GM18861 (cell line): ENCODE data around the gene SLA2.
"Not testable (repeated sequence)": the region's sequence is repeated elsewhere in the genome, so short reads cannot be mapped to it uniquely, and the experiment has no call there.

Experiments
- ATAC-seq: cut with Tn5 transposase; IDR thresholded peaks from one replicate; pipeline ENCODE4 v1.9.1; 2021; ENCODE audit not compliant: unreplicated experiment

The SLA2 gene

GRCh38 chr20:36576081-36576445 is 69.9 kb downstream of the SLA2 start:
- no peak for ATAC-seq

- no peak for ATAC-seq
Measured at GRCh38 chr20:36574366-36575135, 71.4 kb downstream of the SLA2 start.

GRCh38 chr20:36573798-36574365 is 72.1 kb downstream of the SLA2 start:
- no peak for ATAC-seq

- peak; percentile 63 for ATAC-seq
Measured at GRCh38 chr20:36573103-36573797, 72.7 kb downstream of the SLA2 start, which contains the start of gene TGIF2. Gene TGIF2, plus strand, starts transcription at chr20:36573597. Its CDS starts 5,178 bp downstream, at chr20:36578775.

- no peak for ATAC-seq
Measured at GRCh38 chr20:36572701-36573102, 73.3 kb downstream of the SLA2 start.

- ATAC-seq = no peak
Measured at GRCh38 chr20:36571564-36572504, 74.2 kb downstream of the SLA2 start.

- no peak for ATAC-seq
Measured at GRCh38 chr20:36569847-36570429, 76.1 kb downstream of the SLA2 start.

- ATAC-seq = no peak
Measured at GRCh38 chr20:36565520-36565919, 80.5 kb downstream of the SLA2 start.

GRCh38 chr20:36564726-36565121 is 81.3 kb downstream of the SLA2 start:
- not testable (repeated sequence) for ATAC-seq

- not testable (repeated sequence) for ATAC-seq
Measured at GRCh38 chr20:36564078-36564725, 81.8 kb downstream of the SLA2 start.

- no peak for ATAC-seq
Measured at GRCh38 chr20:36563374-36563773, 82.6 kb downstream of the SLA2 start.

- ATAC-seq = no peak
Measured at GRCh38 chr20:36562724-36563123, 83.3 kb downstream of the SLA2 start.
